ENCODE data around the gene TMEM129.
A peak's percentile ranks its signal among the peaks of the same experiment; 100 is the strongest.

The TMEM129 gene

GRCh38 chr4:1769692-1770091 is 48.6 kb upstream of the TMEM129 start:
- H3K4me1 ChIP-seq (ENCODE audit: control insufficient read depth, low read length), result peaks cover 23% of the 10 kb centered on the region
- no peak for TF ChIP-seq EZH2phosphoT487 (IDR thresholded peaks at IDR 0.05; ENCODE audit: borderline replicate concordance, low read length)
- no peak for TF ChIP-seq CTCF (IDR thresholded peaks at IDR 0.05; ENCODE audit: low read depth, low read length, poor library complexity, severe bottlenecking)

GRCh38 chr4:1768367-1769034 is 47.4 kb upstream of the TMEM129 start:
- no peaks in the 10 kb centered on the region for H3K9me2 ChIP-seq (replicated peaks; ENCODE audit: control insufficient read depth, low read length)
- H4K20me1 ChIP-seq (ENCODE audit: control insufficient read depth, insufficient read depth, low read depth, low read length), result no peaks in the 10 kb centered on the region
- H3K9me3 ChIP-seq (ENCODE audit: control insufficient read depth, insufficient read depth, low read length), result no peaks in the 10 kb centered on the region
- no peaks in the 10 kb centered on the region for H3F3A ChIP-seq (ENCODE audit: control insufficient read depth, insufficient read depth)
- H3K27ac ChIP-seq (ENCODE audit: low read depth, low read length), result no peak overlapping the region
- H3K79me2 ChIP-seq (ENCODE audit: control insufficient read depth, low read length), result no peaks in the 10 kb centered on the region
- H3K27me3 ChIP-seq (ENCODE audit: control insufficient read depth, low read length), result peaks cover 34% of the 10 kb centered on the region
- peak overlapping the region; percentile 54 for H3K4me3 ChIP-seq (ENCODE audit: low read length)
- TF ChIP-seq EZH2phosphoT487 (IDR thresholded peaks at IDR 0.05; ENCODE audit: borderline replicate concordance, low read length) (no peak), CTCF (IDR thresholded peaks at IDR 0.05; ENCODE audit: low read depth, low read length, poor library complexity, severe bottlenecking) (no peak)
- H3K36me3 ChIP-seq (ENCODE audit: control insufficient read depth, low read length), result no peaks in the 10 kb centered on the region
- H3K4me1 ChIP-seq (ENCODE audit: control insufficient read depth, low read length), result peaks cover 23% of the 10 kb centered on the region
- H3K4me2 ChIP-seq (ENCODE audit: low read length), result peak overlapping the region; percentile 64

More at GRCh38 chr4:1769692-1770091, 48.6 kb upstream of the TMEM129 start:
- H3K4me2 ChIP-seq (ENCODE audit: low read length), result no peak overlapping the region
- H3K79me2 ChIP-seq (ENCODE audit: control insufficient read depth, low read length), result no peaks in the 10 kb centered on the region
- H3K9me2 ChIP-seq (replicated peaks; ENCODE audit: control insufficient read depth, low read length), result no peaks in the 10 kb centered on the region
- no peak overlapping the region for H3K4me3 ChIP-seq (ENCODE audit: low read length)
- no peaks in the 10 kb centered on the region for H3K36me3 ChIP-seq (ENCODE audit: control insufficient read depth, low read length)
- no peak overlapping the region for H3K27ac ChIP-seq (ENCODE audit: low read depth, low read length)
- no peaks in the 10 kb centered on the region for H3F3A ChIP-seq (ENCODE audit: control insufficient read depth, insufficient read depth)
- H3K27me3 ChIP-seq (ENCODE audit: control insufficient read depth, low read length), result peaks cover 28% of the 10 kb centered on the region
- H3K9me3 ChIP-seq (ENCODE audit: control insufficient read depth, insufficient read depth, low read length), result no peaks in the 10 kb centered on the region
- no peaks in the 10 kb centered on the region for H4K20me1 ChIP-seq (ENCODE audit: control insufficient read depth, insufficient read depth, low read depth, low read length)

GRCh38 chr4:1767770-1768366 is 46.7 kb upstream of the TMEM129 start:
- no peak for TF ChIP-seq EZH2phosphoT487 (IDR thresholded peaks at IDR 0.05; ENCODE audit: borderline replicate concordance, low read length)
- TF ChIP-seq CTCF (IDR thresholded peaks at IDR 0.05; ENCODE audit: low read depth, low read length, poor library complexity, severe bottlenecking), result peak; percentile 40
- no peaks in the 10 kb centered on the region for H3K36me3 ChIP-seq (ENCODE audit: control insufficient read depth, low read length)
- H3K9me2 ChIP-seq (replicated peaks; ENCODE audit: control insufficient read depth, low read length), result no peaks in the 10 kb centered on the region
- peak overlapping the region; percentile 64 for H3K4me2 ChIP-seq (ENCODE audit: low read length)
- no peaks in the 10 kb centered on the region for H3K9me3 ChIP-seq (ENCODE audit: control insufficient read depth, insufficient read depth, low read length)
- H3K27ac ChIP-seq (ENCODE audit: low read depth, low read length), result no peak overlapping the region
- H3K27me3 ChIP-seq (ENCODE audit: control insufficient read depth, low read length), result peaks cover 37% of the 10 kb centered on the region
- H3K4me3 ChIP-seq (ENCODE audit: low read length), result peak overlapping the region; percentile 54
- no peaks in the 10 kb centered on the region for H4K20me1 ChIP-seq (ENCODE audit: control insufficient read depth, insufficient read depth, low read depth, low read length)
- H3K4me1 ChIP-seq (ENCODE audit: control insufficient read depth, low read length), result peaks cover 23% of the 10 kb centered on the region
- H3K79me2 ChIP-seq (ENCODE audit: control insufficient read depth, low read length), result no peaks in the 10 kb centered on the region
- no peaks in the 10 kb centered on the region for H3F3A ChIP-seq (ENCODE audit: control insufficient read depth, insufficient read depth)
